Measurements from ENCODE around the gene NTSR1. TPM values are rescaled to one million over a fixed set of nuclear protein-coding genes. Genes with fewer than 3 reads are reported as not detected.

Gene NTSR1
- total RNA-seq, 1 donor from 2014 or later, result 0.23 TPM

GRCh38 chr20:62811720-62812119, 103.1 kb downstream of the NTSR1 start:
- no peak for DNase-seq (ENCODE audit: extremely low read depth, low read depth, low spot score)

Other genes starting within 250 kb of the NTSR1 start
- not detected in 2 replicates for gene GATA5, start 232.8 kb upstream of the NTSR1 start, total RNA-seq
- gene SLCO4A1, start 66.3 kb upstream of the NTSR1 start, total RNA-seq, result 7.3 and 7.9 TPM in 2 replicates
- 15.9 and 19.4 TPM in 2 replicates for gene MRGBP, start 87.6 kb downstream of the NTSR1 start, total RNA-seq
- gene OGFR, start 96.0 kb downstream of the NTSR1 start, total RNA-seq, result 72.3 and 79.7 TPM in 2 replicates
- gene COL9A3, start 108.2 kb downstream of the NTSR1 start, total RNA-seq, result 1.3 and 1.8 TPM in 2 replicates
- 12.1 and 17.4 TPM in 2 replicates for gene TCFL5, start 153.0 kb downstream of the NTSR1 start, total RNA-seq
- gene DIDO1, start 217.7 kb downstream of the NTSR1 start, total RNA-seq, result 32.6 and 50.3 TPM in 2 replicates
- 28.6 and 32.3 TPM in 2 replicates for gene GID8, start 229.3 kb downstream of the NTSR1 start, total RNA-seq
- gene SLC17A9, start 243.9 kb downstream of the NTSR1 start, total RNA-seq, result 5.3 and 22.9 TPM in 2 replicates